Prostate gland (tissue), 2 donors: ENCODE measurements around the gene ADAMTS13.

ENCODE experiments used
- CTCF ChIP-seq, 4 experiments: fragments of 200-600 bp in 2 of 4; fragments of 450-650 bp in 2 of 4; sonication (generic) in 2 of 4; IDR thresholded peaks; 1 replicate in 3 of 4; 2 replicates in 1 of 4; pipeline ENCODE4 v1.5.1; 2016 to 2019; ENCODE audit warnings: antibody characterized with exemption in 4 of 4, mild to moderate bottlenecking in 2 of 4, moderate library complexity in 2 of 4
- POLR2A ChIP-seq: fragments of 450-650 bp; IDR thresholded peaks from one replicate; pipeline ENCODE4 v1.6.1; 2016; ENCODE audit warnings: antibody characterized with exemption, mild to moderate bottlenecking

DNA sequence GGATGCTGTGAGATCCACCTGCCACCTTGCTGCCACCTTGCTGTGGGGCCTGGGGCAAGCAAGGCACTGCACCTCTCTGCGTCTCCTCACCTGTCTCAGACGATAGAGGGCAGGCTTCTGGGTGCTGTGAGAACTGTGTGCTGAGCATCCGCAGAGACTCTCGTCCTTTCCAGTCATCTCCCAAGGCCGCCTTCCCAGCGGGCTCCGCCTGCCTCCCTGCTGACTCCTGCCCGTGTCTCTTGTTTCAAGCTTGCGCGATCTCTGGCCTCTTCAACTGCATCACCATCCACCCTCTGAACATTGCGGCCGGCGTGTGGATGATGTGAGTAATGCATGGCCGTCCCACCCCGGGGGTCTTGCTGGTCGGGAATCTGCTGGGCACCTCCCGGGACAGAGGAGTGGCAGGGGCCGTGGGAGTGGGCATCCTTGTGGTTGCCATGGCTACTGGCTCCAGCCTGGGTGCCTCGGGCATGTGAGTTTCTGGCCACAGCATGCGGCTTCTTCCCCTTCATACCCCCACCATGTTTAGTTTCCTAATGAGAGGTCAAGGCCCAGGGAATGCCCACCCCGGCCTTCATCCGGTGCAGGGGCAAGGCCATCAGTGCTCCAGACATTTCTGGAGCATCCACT, 41.2 kb downstream of the ADAMTS13 start:
- TF ChIP-seq CTCF (IDR thresholded peaks at IDR 0.05) = no peak
- TF ChIP-seq POLR2A = no peak
